Right atrium auricular region (tissue), 2 donors: ENCODE data around the gene UBTD1. TPM values are rescaled to one million over a fixed set of nuclear protein-coding genes. Genes with fewer than 3 reads are reported as not detected.

Experiments
- DNase-seq: peaks from one replicate; pipeline ENCODE4 v3.0.0-alpha.2; 2019; ENCODE audit warnings: low spot score
- H3K27ac ChIP-seq, 2 donors: fragments of 200-600 bp; sonication (generic); 1 replicate in 1 of 2; 2 replicates in 1 of 2; pipeline ENCODE4 v1.5.1; 2016 to 2019
- H3K27me3 ChIP-seq, 2 donors: fragments of 200-600 bp; sonication (generic); one replicate each; pipeline versions ENCODE4 v1.5.1 to v1.6.0; 2017 to 2019
- H3K36me3 ChIP-seq: fragments of 200-600 bp; sonication (generic); one replicate; pipeline ENCODE4 v1.5.1; 2016
- H3K4me1 ChIP-seq, 2 donors: fragments of 200-600 bp; sonication (generic); one replicate each; pipeline versions ENCODE4 v1.5.1 to v1.6.0; 2017 to 2019
- H3K4me3 ChIP-seq, 2 donors: fragments of 200-600 bp; sonication (generic); 1 replicate in 1 of 2; 2 replicates in 1 of 2; pipeline ENCODE4 v1.5.1; 2017 to 2019; ENCODE audit warnings: mild to moderate bottlenecking in 1 of 2, moderate library complexity in 1 of 2
- H3K9me3 ChIP-seq, 2 donors: fragments of 200-600 bp; sonication (generic); one replicate each; pipeline ENCODE4 v1.5.1; 2019
- total RNA-seq, 2 donors: library from RNA; depleted of rRNA; stranded (reverse); fragments of >200 nt; gene quantifications; one replicate each; pipeline ENCODE4 v1.1.0, GENCODE V29; 2016
- TF ChIP-seq, protein P1 (sequence below), 2 donors: fragments of 200-600 bp; sonication (generic); IDR thresholded peaks; one replicate each; pipeline ENCODE4 v1.5.1; 2019; ENCODE audit warnings: antibody characterized with exemption in 2 of 2

The UBTD1 gene
- total RNA-seq, 2 donors from 2014 or later, result 26.7 to 30.7 TPM

- H3K27me3 ChIP-seq, result no peaks in the 10 kb centered on the region
- H3K4me1 ChIP-seq, result peaks cover 0 to 25% of the 10 kb centered on the region in 2 donors
- H3K36me3 ChIP-seq, result no peaks in the 10 kb centered on the region
- H3K27ac ChIP-seq, result peak overlapping the region in 1 of 2 donors; percentile 52
- no peaks in the 10 kb centered on the region for H3K9me3 ChIP-seq
- TF ChIP-seq, protein P1, sequence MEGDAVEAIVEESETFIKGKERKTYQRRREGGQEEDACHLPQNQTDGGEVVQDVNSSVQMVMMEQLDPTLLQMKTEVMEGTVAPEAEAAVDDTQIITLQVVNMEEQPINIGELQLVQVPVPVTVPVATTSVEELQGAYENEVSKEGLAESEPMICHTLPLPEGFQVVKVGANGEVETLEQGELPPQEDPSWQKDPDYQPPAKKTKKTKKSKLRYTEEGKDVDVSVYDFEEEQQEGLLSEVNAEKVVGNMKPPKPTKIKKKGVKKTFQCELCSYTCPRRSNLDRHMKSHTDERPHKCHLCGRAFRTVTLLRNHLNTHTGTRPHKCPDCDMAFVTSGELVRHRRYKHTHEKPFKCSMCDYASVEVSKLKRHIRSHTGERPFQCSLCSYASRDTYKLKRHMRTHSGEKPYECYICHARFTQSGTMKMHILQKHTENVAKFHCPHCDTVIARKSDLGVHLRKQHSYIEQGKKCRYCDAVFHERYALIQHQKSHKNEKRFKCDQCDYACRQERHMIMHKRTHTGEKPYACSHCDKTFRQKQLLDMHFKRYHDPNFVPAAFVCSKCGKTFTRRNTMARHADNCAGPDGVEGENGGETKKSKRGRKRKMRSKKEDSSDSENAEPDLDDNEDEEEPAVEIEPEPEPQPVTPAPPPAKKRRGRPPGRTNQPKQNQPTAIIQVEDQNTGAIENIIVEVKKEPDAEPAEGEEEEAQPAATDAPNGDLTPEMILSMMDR (IDR thresholded peaks at IDR 0.05), result no peak
- peak; percentile 21 for DNase-seq
- no peak overlapping the region for H3K4me3 ChIP-seq
These were observed 4.2 kb downstream of the UBTD1 start for GRCh38 chr10:97502916-97503315.

DNA sequence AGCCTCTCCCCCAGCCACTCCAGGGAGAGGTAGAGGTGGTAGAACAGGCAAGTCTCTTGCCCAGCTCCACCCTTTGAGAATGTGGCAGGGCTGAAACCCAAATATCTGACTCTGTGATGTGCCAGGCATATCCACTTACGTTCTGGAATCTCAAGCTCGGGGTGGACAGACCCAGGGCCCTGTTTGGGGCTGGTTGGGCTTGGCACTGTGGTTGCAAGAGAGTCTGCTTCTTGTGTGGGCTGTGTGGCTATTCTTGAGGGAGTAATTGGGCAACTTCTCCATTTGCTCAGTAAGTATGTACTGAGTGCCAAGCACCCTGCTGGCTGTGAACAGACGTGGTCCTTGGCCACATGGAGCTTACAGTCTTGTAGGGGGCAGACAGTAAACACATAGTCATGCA is 4.7 kb downstream of the UBTD1 start:
- H3K4me1 ChIP-seq, result peaks cover 0 to 25% of the 10 kb centered on the region in 2 donors

DNA sequence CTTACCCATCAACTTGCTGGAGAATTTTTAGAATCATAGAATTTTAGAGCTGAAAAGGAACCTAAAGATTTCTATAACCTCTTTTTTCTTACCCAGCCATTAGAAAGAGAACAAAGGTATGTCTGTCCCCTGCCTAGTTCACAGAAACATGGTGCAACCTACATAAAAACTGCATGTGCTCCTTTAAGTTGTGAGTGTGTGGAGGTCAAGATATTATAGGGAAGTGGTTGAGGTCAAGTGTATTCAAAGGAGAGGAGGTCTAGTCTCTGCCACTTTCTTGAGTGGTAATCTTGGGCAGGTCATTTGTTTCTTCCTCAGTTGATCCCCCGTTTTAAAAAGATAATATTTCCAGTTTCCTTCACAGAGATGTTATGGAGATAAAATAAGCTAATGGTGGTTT is 6.4 kb downstream of the UBTD1 start:
- peaks cover 0 to 19% of the 10 kb centered on the region in 2 donors for H3K4me1 ChIP-seq
- TF ChIP-seq, protein P1 (IDR thresholded peaks at IDR 0.05), result no peak

More for the DNA sequence above, 4.7 kb downstream of the UBTD1 start:
- Histone ChIP-seq H3K27me3 (no peaks in the 10 kb centered on the region), H3K9me3 (no peaks in the 10 kb centered on the region), H3K4me3 (no peak overlapping the region), H3K27ac (peak overlapping the region; percentile 0 to 52), H3K36me3 (no peaks in the 10 kb centered on the region)
- TF ChIP-seq, protein P1 (IDR thresholded peaks at IDR 0.05), result no peak
- no peak for DNase-seq

GRCh38 chr10:97506199-97506991 is 7.7 kb downstream of the UBTD1 start:
- no peaks in the 10 kb centered on the region for H3K36me3 ChIP-seq
- no peaks in the 10 kb centered on the region for H3K9me3 ChIP-seq
- no peaks in the 10 kb centered on the region for H3K27me3 ChIP-seq
- no peak overlapping the region for H3K4me3 ChIP-seq
- peaks cover 0 to 8% of the 10 kb centered on the region in 2 donors for H3K4me1 ChIP-seq
- H3K27ac ChIP-seq, result no peak overlapping the region
- TF ChIP-seq, protein P1 (IDR thresholded peaks at IDR 0.05), result no peak
- DNase-seq, result no peak

More for the DNA sequence above, 6.4 kb downstream of the UBTD1 start:
- H3K9me3 ChIP-seq, result no peaks in the 10 kb centered on the region
- no peaks in the 10 kb centered on the region for H3K27me3 ChIP-seq
- no peaks in the 10 kb centered on the region for H3K36me3 ChIP-seq
- DNase-seq, result no peak
- no peak overlapping the region for H3K27ac ChIP-seq
- no peak overlapping the region for H3K4me3 ChIP-seq

DNA sequence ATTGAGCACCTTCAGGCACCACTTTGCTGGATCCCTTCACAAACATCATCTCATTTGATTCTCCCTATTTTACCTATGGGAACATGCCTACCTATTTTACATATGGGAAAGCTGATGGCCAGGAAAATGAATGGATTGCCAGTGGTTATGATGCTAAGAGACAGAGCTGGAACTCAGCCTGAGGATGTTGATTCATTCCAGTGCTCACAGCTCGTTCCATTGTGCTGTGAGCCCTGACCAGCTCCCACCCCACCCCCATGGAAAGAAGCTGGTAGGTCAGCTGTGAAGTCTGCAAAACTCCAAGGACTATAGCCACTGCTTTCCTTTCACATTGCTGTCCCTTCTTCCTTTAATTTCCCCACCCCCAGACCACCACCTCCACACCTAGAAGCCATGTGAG is 9.6 kb downstream of the UBTD1 start:
- no peak overlapping the region for H3K27ac ChIP-seq
- TF ChIP-seq, protein P1 (IDR thresholded peaks at IDR 0.05), result no peak
- H3K4me3 ChIP-seq, result no peak overlapping the region
- peaks cover 0 to 19% of the 10 kb centered on the region in 2 donors for H3K4me1 ChIP-seq
- no peaks in the 10 kb centered on the region for H3K9me3 ChIP-seq
- H3K27me3 ChIP-seq, result no peaks in the 10 kb centered on the region
- H3K36me3 ChIP-seq, result no peaks in the 10 kb centered on the region
- DNase-seq, result peak; percentile 47
